CD14-positive monocyte (primary cell): ENCODE data around the gene MRPL41. TPM values are rescaled to one million over a fixed set of nuclear protein-coding genes. Genes with fewer than 3 reads are reported as not detected.

ENCODE experiments used
- DNase-seq, 3 donors: peaks; one replicate each; pipeline ENCODE4 v3.0.0-alpha.2; 2011 to 2022
- H2AFZ ChIP-seq: 2 replicates; pipeline ENCODE4 v1.6.0; 2012; ENCODE audit warnings: mild to moderate bottlenecking, low read depth, low read length, inconsistent platforms; ENCODE audit not compliant: insufficient read depth, poor library complexity, severe bottlenecking
- H3K27ac ChIP-seq, 2 donors: 1 replicate in 1 of 2; 2 replicates in 1 of 2; pipeline ENCODE4 v1.5.1; 2012 to 2013; ENCODE audit warnings: low read length in 2 of 2, control low read depth in 1 of 2, inconsistent platforms in 1 of 2, low read depth in 1 of 2, mild to moderate bottlenecking in 1 of 2
- H3K27me3 ChIP-seq, 2 donors: one replicate each; pipeline versions ENCODE4 v1.6.0 to v1.6.1; 2011 to 2013; ENCODE audit warnings: low read length in 2 of 2; ENCODE audit not compliant: control insufficient read depth in 2 of 2, insufficient read depth in 2 of 2
- H3K36me3 ChIP-seq, 2 donors: replicated peaks in 1 of 2; 1 replicate in 1 of 2; 2 replicates in 1 of 2; pipeline versions ENCODE4 v1.5.1 to v1.6.1; 2012 to 2013; ENCODE audit warnings: low read length in 2 of 2, control low read depth in 1 of 2, inconsistent platforms in 1 of 2, mild to moderate bottlenecking in 1 of 2; ENCODE audit not compliant: insufficient read depth in 2 of 2, control insufficient read depth in 1 of 2
- H3K4me1 ChIP-seq, 2 donors: 1 replicate in 1 of 2; 2 replicates in 1 of 2; pipeline versions ENCODE4 v1.5.1 to v1.6.1; 2012 to 2013; ENCODE audit warnings: low read length in 2 of 2, control low read depth in 1 of 2, inconsistent platforms in 1 of 2, mild to moderate bottlenecking in 1 of 2, moderate library complexity in 1 of 2; ENCODE audit not compliant: insufficient read depth in 2 of 2, control insufficient read depth in 1 of 2
- H3K4me2 ChIP-seq: replicated peaks from 2 replicates; pipeline ENCODE3; 2012; ENCODE audit warnings: low read length, moderate library complexity, mild to moderate bottlenecking; ENCODE audit not compliant: poor library complexity, severe bottlenecking; ENCODE audit errors: extremely low read depth
- H3K4me3 ChIP-seq, 3 experiments: fragments of 200-600 bp in 1 of 3; sonication (generic) in 1 of 3; replicated peaks in 1 of 3; 1 replicate in 2 of 3; 2 replicates in 1 of 3; pipeline ENCODE4 v1.5.1; 2011 to 2013; ENCODE audit warnings: low read length in 3 of 3, mild to moderate bottlenecking in 3 of 3, control low read depth in 2 of 3, low read depth in 2 of 3, inconsistent platforms in 1 of 3, moderate library complexity in 1 of 3
- H3K79me2 ChIP-seq: 2 replicates; pipeline ENCODE4 v1.6.0; 2012; ENCODE audit warnings: mild to moderate bottlenecking, control low read depth, inconsistent platforms, low read length, moderate library complexity; ENCODE audit not compliant: insufficient read depth
- H3K9ac ChIP-seq: 2 replicates; pipeline ENCODE4 v1.6.0; 2017; ENCODE audit warnings: low read length, mild to moderate bottlenecking; ENCODE audit not compliant: insufficient read depth, poor library complexity, severe bottlenecking
- H3K9me3 ChIP-seq, 2 donors: replicated peaks in 1 of 2; 1 replicate in 1 of 2; 2 replicates in 1 of 2; pipeline versions ENCODE4 v1.5.1 to v1.6.1; 2012 to 2013; ENCODE audit warnings: low read length in 2 of 2, control low read depth in 1 of 2; ENCODE audit not compliant: control insufficient read depth in 1 of 2, insufficient read depth in 1 of 2
- H4K20me1 ChIP-seq: 2 replicates; pipeline ENCODE4 v1.6.0; 2012; ENCODE audit warnings: mild to moderate bottlenecking, low read length, control low read depth, moderate library complexity; ENCODE audit not compliant: insufficient read depth
- H3K27ac Mint-ChIP-seq, 7 donors: one replicate each; pipeline ENCODE4 v1.8.0; 2020; ENCODE audit warnings: mild to moderate bottlenecking in 7 of 7, mixed read lengths in 7 of 7, moderate library complexity in 6 of 7, inconsistent platforms in 2 of 7
- H3K27me3 Mint-ChIP-seq, 3 donors: one replicate each; pipeline ENCODE4 v1.8.0; 2021 to 2022; ENCODE audit warnings: low read depth in 3 of 3, mild to moderate bottlenecking in 3 of 3, mixed read lengths in 3 of 3, moderate library complexity in 3 of 3, inconsistent platforms in 1 of 3
- H3K36me3 Mint-ChIP-seq, 2 donors: one replicate each; pipeline ENCODE4 v1.8.0; 2020; ENCODE audit warnings: mixed read lengths in 2 of 2, inconsistent platforms in 1 of 2, mild to moderate bottlenecking in 1 of 2
- H3K4me1 Mint-ChIP-seq: one replicate; pipeline ENCODE4 v1.8.0; 2020; ENCODE audit warnings: mild to moderate bottlenecking, mixed read lengths
- H3K4me3 Mint-ChIP-seq, 2 donors: one replicate each; pipeline ENCODE4 v1.8.0; 2020; ENCODE audit warnings: mild to moderate bottlenecking in 2 of 2, mixed read lengths in 2 of 2, moderate library complexity in 1 of 2
- H3K9me3 Mint-ChIP-seq, 7 donors: one replicate each; pipeline ENCODE4 v1.8.0; 2020 to 2022; ENCODE audit warnings: mixed read lengths in 7 of 7, mild to moderate bottlenecking in 6 of 7, moderate library complexity in 6 of 7, inconsistent platforms in 2 of 7
- WGBS: methylation state at CpG from one replicate; pipeline ENCODE4 v1.1.5; 2013; ENCODE audit warnings: missing lambda C conversion rate; ENCODE audit not compliant: insufficient coverage; 5-methylcytosine and 5-hydroxymethylcytosine counted together
- intact Hi-C, 2 donors: fragments of 100-400 bp; cut with micrococcal nuclease; formaldehyde crosslinking; loops; one replicate each; pipeline versions ENCODE4 v1.15.0 to v1.15.1; 2023
- polyA plus RNA-seq, 3 donors: library from polyadenylated mRNA; depleted of rRNA in 1 of 3; unstranded in 2 of 3; stranded (reverse) in 1 of 3; fragments of 300-500 nt in 2 of 3; fragments of >200 nt in 1 of 3; fragmentation: Illumina TruSeq in 2 of 3; gene quantifications; 1 replicate in 2 of 3; 2 replicates in 1 of 3; pipeline ENCODE4 v1.2.3, GENCODE V29; 2012 to 2021
- TF ChIP-seq, protein P1 (sequence below): fragments of 200-600 bp; IDR thresholded peaks from one replicate; pipeline ENCODE4 v1.8.0; 2022; ENCODE audit warnings: antibody characterized with exemption, mild to moderate bottlenecking

Gene MRPL41
- polyA plus RNA-seq, 3 donors: 17.3 to 49.4 (median 33.2) TPM

DNA sequence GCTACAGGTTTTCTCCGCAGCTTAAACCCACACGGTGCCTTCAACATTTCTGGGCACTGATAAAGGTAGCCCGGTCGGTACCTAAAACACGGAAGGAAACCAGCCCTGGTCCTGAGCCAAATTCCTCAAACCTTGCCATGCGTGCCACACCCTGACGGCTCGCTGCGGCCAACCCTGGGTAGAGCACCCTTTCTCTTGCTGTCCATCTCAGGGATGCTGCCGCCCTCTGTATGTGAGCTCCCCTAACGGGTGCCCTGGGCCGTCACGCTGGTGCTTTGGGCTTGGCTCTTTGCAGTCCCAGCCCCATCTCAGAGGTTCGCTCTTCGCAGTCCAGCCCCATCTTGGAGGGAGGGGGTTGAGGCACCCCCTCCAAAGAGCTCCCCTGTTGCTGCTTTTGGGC is 45.4 kb upstream of the MRPL41 start:
- Mint-ChIP-seq H3K9me3 (peaks cover 20 to 53% (median 31%) of the 10 kb centered on the region in 7 donors), H3K4me3 (no peak overlapping the region), H3K4me1 (no peaks in the 10 kb centered on the region), H3K27ac (no peak overlapping the region), H3K27me3 (peaks cover 0 to 20% (median 3%) of the 10 kb centered on the region in 3 donors), H3K36me3 (no peaks in the 10 kb centered on the region)
- H3K9me3 ChIP-seq: peaks cover 24 to 39% of the 10 kb centered on the region in 2 donors
- no peak overlapping the region for H3K27ac ChIP-seq
- no peaks in the 10 kb centered on the region for H4K20me1 ChIP-seq
- intact Hi-C loops: no loop called here
- no peak overlapping the region for H3K9ac ChIP-seq
- no peaks in the 10 kb centered on the region for H3K27me3 ChIP-seq
- H3K4me2 ChIP-seq: no peak overlapping the region
- TF ChIP-seq, protein P1, sequence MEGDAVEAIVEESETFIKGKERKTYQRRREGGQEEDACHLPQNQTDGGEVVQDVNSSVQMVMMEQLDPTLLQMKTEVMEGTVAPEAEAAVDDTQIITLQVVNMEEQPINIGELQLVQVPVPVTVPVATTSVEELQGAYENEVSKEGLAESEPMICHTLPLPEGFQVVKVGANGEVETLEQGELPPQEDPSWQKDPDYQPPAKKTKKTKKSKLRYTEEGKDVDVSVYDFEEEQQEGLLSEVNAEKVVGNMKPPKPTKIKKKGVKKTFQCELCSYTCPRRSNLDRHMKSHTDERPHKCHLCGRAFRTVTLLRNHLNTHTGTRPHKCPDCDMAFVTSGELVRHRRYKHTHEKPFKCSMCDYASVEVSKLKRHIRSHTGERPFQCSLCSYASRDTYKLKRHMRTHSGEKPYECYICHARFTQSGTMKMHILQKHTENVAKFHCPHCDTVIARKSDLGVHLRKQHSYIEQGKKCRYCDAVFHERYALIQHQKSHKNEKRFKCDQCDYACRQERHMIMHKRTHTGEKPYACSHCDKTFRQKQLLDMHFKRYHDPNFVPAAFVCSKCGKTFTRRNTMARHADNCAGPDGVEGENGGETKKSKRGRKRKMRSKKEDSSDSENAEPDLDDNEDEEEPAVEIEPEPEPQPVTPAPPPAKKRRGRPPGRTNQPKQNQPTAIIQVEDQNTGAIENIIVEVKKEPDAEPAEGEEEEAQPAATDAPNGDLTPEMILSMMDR: no peak
- no peaks in the 10 kb centered on the region for H3K79me2 ChIP-seq
- H3K36me3 ChIP-seq: no peaks in the 10 kb centered on the region
- H2AFZ ChIP-seq: no peak overlapping the region
- no peak overlapping the region for H3K4me3 ChIP-seq
- H3K4me1 ChIP-seq: no peaks in the 10 kb centered on the region
- WGBS: 91% methylated on average over 9 of the region's 15 CpGs
- no peak for DNase-seq

DNA sequence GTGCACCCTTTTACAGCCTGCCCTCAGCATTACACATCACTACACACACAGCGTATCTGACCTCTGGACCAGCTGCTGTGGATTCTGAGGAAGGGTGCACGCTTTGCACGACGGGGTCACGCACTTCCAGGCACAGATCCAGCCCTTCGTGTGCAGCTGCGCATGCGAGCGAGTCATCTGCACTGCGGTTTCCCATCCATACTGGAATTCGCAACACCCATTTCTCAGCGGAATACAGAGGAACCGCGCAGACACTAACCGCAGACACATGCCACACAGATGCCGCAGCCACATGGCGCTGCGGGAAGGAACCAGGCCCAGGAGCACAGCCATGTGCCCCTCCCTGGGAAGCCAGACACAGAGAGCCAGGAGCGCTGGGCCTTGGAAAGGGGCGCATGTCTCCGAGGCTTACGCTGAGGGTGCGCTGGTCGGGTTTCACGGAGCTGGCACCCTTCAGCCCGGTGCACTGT is 44.9 kb upstream of the MRPL41 start:
- Histone ChIP-seq H2AFZ (no peak overlapping the region), H3K36me3 (no peaks in the 10 kb centered on the region), H3K4me2 (no peak overlapping the region), H3K27me3 (no peaks in the 10 kb centered on the region), H3K79me2 (no peaks in the 10 kb centered on the region), H3K4me3 (no peak overlapping the region), H3K27ac (no peak overlapping the region), H3K9me3 (peaks cover 24 to 39% of the 10 kb centered on the region in 2 donors), H3K4me1 (no peaks in the 10 kb centered on the region), H3K9ac (no peak overlapping the region), H4K20me1 (no peaks in the 10 kb centered on the region)
- TF ChIP-seq, protein P1: no peak
- WGBS: 97% methylated on average over 26 of the region's 26 CpGs
- intact Hi-C loops: no loop called here
- H3K4me3 Mint-ChIP-seq: no peak overlapping the region
- no peaks in the 10 kb centered on the region for H3K36me3 Mint-ChIP-seq
- peaks cover 20 to 49% (median 26%) of the 10 kb centered on the region in 7 donors for H3K9me3 Mint-ChIP-seq
- no peaks in the 10 kb centered on the region for H3K4me1 Mint-ChIP-seq
- H3K27ac Mint-ChIP-seq: no peak overlapping the region
- DNase-seq: no peak
- peaks cover 0 to 18% (median 3%) of the 10 kb centered on the region in 3 donors for H3K27me3 Mint-ChIP-seq
